ENCODE data around the gene CD151.

GRCh38 chr11:813072-813455 lies 19.7 kb upstream of the CD151 start:
- TF ChIP-seq CTCF (IDR thresholded peaks at IDR 0.05; ENCODE audit: poor library complexity) (no peak), EZH2phosphoT487 (IDR thresholded peaks at IDR 0.05; ENCODE audit: low read depth, severe bottlenecking, unreplicated experiment) (no peak), EZH2 (IDR thresholded peaks at IDR 0.05; ENCODE audit: borderline replicate concordance) (no peak)
